ENCODE results near the gene LPXN.

GRCh38 chr11:58562375-58562800 lies 13.3 kb downstream of the LPXN start:
- TF ChIP-seq CTCF (IDR thresholded peaks at IDR 0.05) (no peak), POLR2AphosphoS5 (IDR thresholded peaks at IDR 0.05) (no peak), POLR2A (IDR thresholded peaks at IDR 0.05) (no peak), EP300 (IDR thresholded peaks at IDR 0.05) (no peak)

All from gastroesophageal sphincter (tissue), 3 donors.